ENCODE measurements around the gene SMYD3. TPM values are rescaled to one million over a fixed set of nuclear protein-coding genes. Genes with fewer than 3 reads are reported as not detected.
"Not testable (repeated sequence)": the region's sequence is repeated elsewhere in the genome, so short reads cannot be mapped to it uniquely, and the experiment has no call there.

SMYD3 gene
- total RNA-seq, 8 experiments from 2014 or later, result 8.8 to 39.7 (median 29.1) TPM

GRCh38 chr1:246355411-246356230, 151.5 kb downstream of the SMYD3 start:
- no peak overlapping the region for H3K27ac ChIP-seq
- in situ Hi-C loops (cut with MboI; ENCODE audit: low pct_unique_long_range_greater_than_20kb in 2 of 9, low sequenced_read_pairs in 9 of 9, unreplicated experiment in 9 of 9), result no loop called here

GRCh38 chr1:246351721-246352120, 155.4 kb downstream of the SMYD3 start:
- in situ Hi-C loops (cut with MboI; ENCODE audit: low pct_unique_long_range_greater_than_20kb in 2 of 9, low sequenced_read_pairs in 9 of 9, unreplicated experiment in 9 of 9), result no loop called here
- H3K4me1 ChIP-seq (replicated peaks in 1 of 2), result peaks cover 0 to 6% of the 10 kb centered on the region in 2 donors
- 74 to 100% (median 96%) methylated on average over 1 to 4 of the region's 5 CpGs for WGBS, 10 experiments
- no peak overlapping the region for H3K4me3 ChIP-seq
- ATAC-seq (replicated peaks in 6 of 8), result no peak
- H3K27ac ChIP-seq, result no peak overlapping the region

More at GRCh38 chr1:246355411-246356230, 151.5 kb downstream of the SMYD3 start:
- H3K4me1 ChIP-seq (replicated peaks in 1 of 2), result peaks cover 0 to 6% of the 10 kb centered on the region in 2 donors
- ATAC-seq (replicated peaks in 6 of 8), result no peak
- WGBS, 10 experiments, result 42 to 100% (median 81%) methylated on average over 1 to 6 of the region's 8 CpGs; no CpG with 5 or more reads in 4 of the 10 experiments
- no peak overlapping the region for H3K4me3 ChIP-seq

- WGBS, 10 experiments, result 70 to 100% (median 83%) methylated on average over 2 to 6 of the region's 6 CpGs
- ATAC-seq (replicated peaks in 6 of 8), result no peak
- Histone ChIP-seq H3K4me3 (no peak overlapping the region), H3K27ac (no peak overlapping the region), H3K4me1 (replicated peaks in 1 of 2) (peaks cover 0 to 6% of the 10 kb centered on the region in 2 donors)
- in situ Hi-C loops (cut with MboI; ENCODE audit: low pct_unique_long_range_greater_than_20kb in 2 of 9, low sequenced_read_pairs in 9 of 9, unreplicated experiment in 9 of 9), result no loop called here
Measured at GRCh38 chr1:246350745-246351144, 156.3 kb downstream of the SMYD3 start.

GRCh38 chr1:246343937-246344336, 163.1 kb downstream of the SMYD3 start:
- H3K4me1 ChIP-seq (replicated peaks in 1 of 2), result no peaks in the 10 kb centered on the region
- 68 to 100% (median 88%) methylated on average over 1 to 2 of the region's 2 CpGs; no CpG with 5 or more reads in 2 of the 10 experiments for WGBS, 10 experiments
- H3K4me3 ChIP-seq, result no peak overlapping the region
- in situ Hi-C loops (cut with MboI; ENCODE audit: low pct_unique_long_range_greater_than_20kb in 2 of 9, low sequenced_read_pairs in 9 of 9, unreplicated experiment in 9 of 9), result no loop called here
- no peak overlapping the region for H3K27ac ChIP-seq
- no peak for ATAC-seq (replicated peaks in 6 of 8)

GRCh38 chr1:246343251-246343650, 163.8 kb downstream of the SMYD3 start:
- Histone ChIP-seq H3K27ac (no peak overlapping the region), H3K4me1 (replicated peaks in 1 of 2) (no peaks in the 10 kb centered on the region), H3K4me3 (no peak overlapping the region)
- in situ Hi-C loops (cut with MboI; ENCODE audit: low pct_unique_long_range_greater_than_20kb in 2 of 9, low sequenced_read_pairs in 9 of 9, unreplicated experiment in 9 of 9), result no loop called here
- ATAC-seq (replicated peaks in 6 of 8), result no peak
- 89 to 100% (median 98%) methylated on average over 1 of the region's 1 CpG; no CpG with 5 or more reads in 4 of the 10 experiments for WGBS, 10 experiments

GRCh38 chr1:246338546-246338945, 168.5 kb downstream of the SMYD3 start:
- ATAC-seq (replicated peaks in 6 of 8), result no peak
- Histone ChIP-seq H3K27ac (no peak overlapping the region), H3K4me3 (no peak overlapping the region), H3K4me1 (replicated peaks in 1 of 2) (no peaks in the 10 kb centered on the region)
- 67 to 100% (median 95%) methylated on average over 2 to 4 of the region's 4 CpGs for WGBS, 10 experiments
- in situ Hi-C loops (cut with MboI; ENCODE audit: low pct_unique_long_range_greater_than_20kb in 2 of 9, low sequenced_read_pairs in 9 of 9, unreplicated experiment in 9 of 9), result no loop called here

GRCh38 chr1:246338098-246338497, 169.0 kb downstream of the SMYD3 start:
- in situ Hi-C loops (cut with MboI; ENCODE audit: low pct_unique_long_range_greater_than_20kb in 2 of 9, low sequenced_read_pairs in 9 of 9, unreplicated experiment in 9 of 9), result no loop called here
- Histone ChIP-seq H3K27ac (no peak overlapping the region), H3K4me1 (replicated peaks in 1 of 2) (no peaks in the 10 kb centered on the region), H3K4me3 (no peak overlapping the region)
- no peak for ATAC-seq (replicated peaks in 6 of 8)
- 83 to 100% (median 93%) methylated on average over 1 to 4 of the region's 4 CpGs for WGBS, 10 experiments

- Histone ChIP-seq H3K4me1 (replicated peaks in 1 of 2) (no peaks in the 10 kb centered on the region), H3K27ac (no peak overlapping the region), H3K4me3 (no peak overlapping the region)
- ATAC-seq (replicated peaks in 6 of 8), result no peak
- 70 to 100% (median 97%) methylated on average over 1 to 5 of the region's 5 CpGs for WGBS, 10 experiments
- in situ Hi-C loops (cut with MboI; ENCODE audit: low pct_unique_long_range_greater_than_20kb in 2 of 9, low sequenced_read_pairs in 9 of 9, unreplicated experiment in 9 of 9), result no loop called here
Measured at GRCh38 chr1:246335151-246335550, 171.9 kb downstream of the SMYD3 start.

- H3K4me3 ChIP-seq, result no peak overlapping the region
- WGBS, 10 experiments, result 50 to 100% (median 80%) methylated on average over 1 of the region's 1 CpG; no CpG with 5 or more reads in 3 of the 10 experiments
- H3K27ac ChIP-seq, result no peak overlapping the region
- no peak for ATAC-seq (replicated peaks in 6 of 8)
- in situ Hi-C loops (cut with MboI; ENCODE audit: low pct_unique_long_range_greater_than_20kb in 2 of 9, low sequenced_read_pairs in 9 of 9, unreplicated experiment in 9 of 9), result no loop called here
- no peaks in the 10 kb centered on the region for H3K4me1 ChIP-seq (replicated peaks in 1 of 2)
Measured at GRCh38 chr1:246333855-246334254, 173.2 kb downstream of the SMYD3 start.

GRCh38 chr1:246332078-246332477, 175.0 kb downstream of the SMYD3 start:
- in situ Hi-C loops (cut with MboI; ENCODE audit: low pct_unique_long_range_greater_than_20kb in 2 of 9, low sequenced_read_pairs in 9 of 9, unreplicated experiment in 9 of 9), result no loop called here
- H3K4me3 ChIP-seq, result no peak overlapping the region
- WGBS, 10 experiments, result 18 to 100% (median 73%) methylated on average over 1 of the region's 1 CpG; no CpG with 5 or more reads in 2 of the 10 experiments
- H3K4me1 ChIP-seq (replicated peaks in 1 of 2), result no peaks in the 10 kb centered on the region
- H3K27ac ChIP-seq, result no peak overlapping the region
- no peak for ATAC-seq (replicated peaks in 6 of 8)

- no peaks in the 10 kb centered on the region for H3K4me1 ChIP-seq (replicated peaks in 1 of 2)
- H3K27ac ChIP-seq, result no peak overlapping the region
- no peak for ATAC-seq (replicated peaks in 6 of 8)
- H3K4me3 ChIP-seq, result no peak overlapping the region
- 75 to 100% (median 97%) methylated on average over 1 to 4 of the region's 4 CpGs; no CpG with 5 or more reads in 1 of the 10 experiments for WGBS, 10 experiments
- in situ Hi-C loops (cut with MboI; ENCODE audit: low pct_unique_long_range_greater_than_20kb in 2 of 9, low sequenced_read_pairs in 9 of 9, unreplicated experiment in 9 of 9), result no loop called here
Measured at GRCh38 chr1:246329900-246330299, 177.2 kb downstream of the SMYD3 start.

- H3K4me3 ChIP-seq; in situ Hi-C loops (cut with MboI; ENCODE audit: low pct_unique_long_range_greater_than_20kb in 2 of 9, low sequenced_read_pairs in 9 of 9, unreplicated experiment in 9 of 9); ATAC-seq (replicated peaks in 6 of 8); H3K27ac ChIP-seq; H3K4me1 ChIP-seq (replicated peaks in 1 of 2): not testable (repeated sequence)
- no CpG with 5 or more reads among the region's 1 CpG for WGBS, 10 experiments
Measured at GRCh38 chr1:246329292-246329691, 177.8 kb downstream of the SMYD3 start.

GRCh38 chr1:246324711-246325110, 182.4 kb downstream of the SMYD3 start:
- H3K27ac ChIP-seq, result no peak overlapping the region
- ATAC-seq (replicated peaks in 6 of 8), result no peak
- H3K4me1 ChIP-seq (replicated peaks in 1 of 2), result peaks cover 5 to 8% of the 10 kb centered on the region in 2 donors
- in situ Hi-C loops (cut with MboI; ENCODE audit: low pct_unique_long_range_greater_than_20kb in 2 of 9, low sequenced_read_pairs in 9 of 9, unreplicated experiment in 9 of 9), result no loop called here
- H3K4me3 ChIP-seq, result no peak overlapping the region
- 66 to 100% (median 84%) methylated on average over 1 to 3 of the region's 12 CpGs; no CpG with 5 or more reads in 3 of the 10 experiments for WGBS, 10 experiments

- H3K27ac ChIP-seq; H3K4me3 ChIP-seq; ATAC-seq (replicated peaks in 6 of 8); in situ Hi-C loops (cut with MboI; ENCODE audit: low pct_unique_long_range_greater_than_20kb in 2 of 9, low sequenced_read_pairs in 9 of 9, unreplicated experiment in 9 of 9): not testable (repeated sequence)
- peaks cover 9 to 11% of the 10 kb centered on the region in 2 donors for H3K4me1 ChIP-seq (replicated peaks in 1 of 2)
- 83 to 100% (median 93%) methylated on average over 2 to 17 of the region's 17 CpGs; no CpG with 5 or more reads in 1 of the 10 experiments for WGBS, 10 experiments
Measured at GRCh38 chr1:246324033-246324432, 183.0 kb downstream of the SMYD3 start.
